Stomach (tissue), 9 donors: ENCODE results near the gene TDRD3. TPM values are rescaled to one million over a fixed set of nuclear protein-coding genes. Genes with fewer than 3 reads are reported as not detected.

Source experiments
- DNase-seq, 2 donors: peaks; one replicate each; pipeline versions ENCODE4 v3.0.0 to v3.0.0-alpha.2; 2013 to 2019
- H3K27ac ChIP-seq, 5 donors: fragments of 200-600 bp in 4 of 5; sonication (generic) in 4 of 5; one replicate each; pipeline ENCODE4 v1.5.1; 2013 to 2019; ENCODE audit warnings: mild to moderate bottlenecking in 1 of 5, moderate library complexity in 1 of 5
- H3K27me3 ChIP-seq, 3 donors: fragments of 200-600 bp; sonication (generic); one replicate each; pipeline ENCODE4 v1.5.1; 2017 to 2019; ENCODE audit warnings: mixed run types in 1 of 3
- H3K36me3 ChIP-seq, 4 donors: fragments of 200-600 bp; sonication (generic); 1 replicate in 3 of 4; 2 replicates in 1 of 4; pipeline ENCODE4 v1.5.1; 2016 to 2019
- H3K4me1 ChIP-seq, 4 donors: fragments of 200-600 bp; sonication (generic); one replicate each; pipeline ENCODE4 v1.5.1; 2016 to 2019
- H3K4me3 ChIP-seq, 4 donors: fragments of 200-600 bp; sonication (generic) in 3 of 4; one replicate each; pipeline ENCODE4 v1.5.1; 2016 to 2019; ENCODE audit warnings: mild to moderate bottlenecking in 1 of 4
- H3K9me3 ChIP-seq, 4 donors: fragments of 200-600 bp; sonication (generic); one replicate each; pipeline ENCODE4 v1.5.1; 2016 to 2019
- EP300 ChIP-seq: sonication (generic); formaldehyde crosslinking; IDR thresholded peaks from one replicate; pipeline ENCODE4 v1.6.1; 2017; ENCODE audit warnings: antibody characterized with exemption
- POLR2A ChIP-seq, 4 donors: fragments of 450-650 bp; IDR thresholded peaks; one replicate each; pipeline ENCODE4 v1.6.1; 2016; ENCODE audit warnings: antibody characterized with exemption in 4 of 4, control low read depth in 2 of 4, mild to moderate bottlenecking in 1 of 4, moderate library complexity in 1 of 4
- POLR2AphosphoS5 ChIP-seq, 3 donors: sonication (generic); formaldehyde crosslinking; IDR thresholded peaks; one replicate each; pipeline ENCODE4 v1.6.1; 2016; ENCODE audit warnings: antibody characterized with exemption in 3 of 3
- WGBS, 5 donors: extraction: QIAGEN DNeasy Blood & Tissue Kit in 3 of 5; methylation state at CpG; one replicate each; pipeline versions ENCODE4 v1.1.5 to v1.1.7; 2013 to 2018; 5-methylcytosine and 5-hydroxymethylcytosine counted together
- intact Hi-C: fragments of 100-400 bp; cut with DNase I; formaldehyde crosslinking; loops from one replicate; pipeline ENCODE4 v1.15.1; 2023; ENCODE audit warnings: low total_unique reads
- polyA plus RNA-seq, 3 donors: library from polyadenylated mRNA; stranded (reverse); fragments of 200-250 nt; gene quantifications; one replicate each; pipeline ENCODE4 v1.2.3, GENCODE V29; 2013
- total RNA-seq, 5 donors: library from RNA; depleted of rRNA; stranded (reverse); fragments of >200 nt; gene quantifications; one replicate each; pipeline versions ENCODE4 v1.1.0 to v1.2.3, GENCODE V29; 2014 to 2016
- TF ChIP-seq, protein P1 (sequence below), 7 experiments: fragments of 450-650 bp in 4 of 7; fragments of 200-600 bp in 3 of 7; sonication (generic) in 3 of 7; IDR thresholded peaks; one replicate each; pipeline ENCODE4 v1.5.1; 2016 to 2019; ENCODE audit warnings: antibody characterized with exemption in 7 of 7, control low read depth in 2 of 7, mild to moderate bottlenecking in 1 of 7
- donor health status: healthy with polysubstance abuse.
- donor health status: Bipolar disorder and iron deficiency.
- donor health status: healthy.

TDRD3 gene
- total and polyA plus RNA-seq, 8 donors = 9.7 to 67.1 (median 24.2) TPM

DNA sequence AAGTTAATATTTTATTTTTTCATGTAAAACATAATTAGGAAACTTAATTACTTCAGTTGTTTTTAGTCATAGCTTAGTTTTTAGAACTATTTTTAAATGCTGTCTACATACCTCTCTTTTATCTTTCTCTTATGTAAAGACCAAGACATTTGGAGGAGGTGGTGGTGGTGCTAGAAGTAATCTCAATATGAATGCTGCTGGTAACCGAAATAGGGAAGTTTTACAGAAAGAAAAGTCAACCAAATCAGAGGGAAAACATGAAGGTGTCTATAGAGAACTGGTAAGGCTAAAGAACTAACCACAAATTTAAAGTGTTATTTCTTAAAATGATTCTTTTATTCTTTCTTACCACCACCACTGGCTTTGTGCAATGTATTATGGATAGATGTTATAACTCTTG is 97.3 kb downstream of the TDRD3 start:
- H3K4me1 ChIP-seq = no peaks in the 10 kb centered on the region
- no peak overlapping the region for H3K27ac ChIP-seq
- no peaks in the 10 kb centered on the region for H3K27me3 ChIP-seq
- intact Hi-C loops = no loop called here
- H3K4me3 ChIP-seq = no peak overlapping the region
- no peak for TF ChIP-seq POLR2A (IDR thresholded peaks at IDR 0.05)
- peaks cover 20 to 78% (median 68%) of the 10 kb centered on the region in 4 donors for H3K36me3 ChIP-seq
- no peak for DNase-seq
- 85 to 93% (median 92%) methylated on average over 1 of the region's 1 CpG for WGBS, 5 donors
- peaks cover 0 to under 1% (median 0%) of the 10 kb centered on the region in 4 donors for H3K9me3 ChIP-seq

DNA sequence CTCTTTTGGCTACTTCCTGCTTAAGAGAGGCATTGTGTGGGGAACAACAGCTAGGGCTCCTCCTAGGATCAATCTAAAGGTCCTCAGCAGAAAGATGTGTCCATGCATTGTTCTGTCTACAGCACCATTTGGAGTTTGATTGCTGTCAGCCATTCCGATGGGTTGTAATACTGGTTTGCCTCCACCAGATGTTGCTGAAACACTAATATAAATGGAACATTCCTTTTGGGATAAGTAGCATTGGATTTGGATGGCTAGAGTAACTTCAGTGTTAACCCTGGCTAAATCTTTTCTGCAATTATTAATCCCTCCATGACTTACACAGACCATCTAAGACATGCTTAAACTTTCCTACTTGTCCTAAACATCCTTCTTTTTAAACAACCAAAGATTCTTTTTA is 104.2 kb downstream of the TDRD3 start:
- intact Hi-C loops = no loop called here
- no peak for TF ChIP-seq POLR2A (IDR thresholded peaks at IDR 0.05)
- TF ChIP-seq EP300 = no peak
- TF ChIP-seq, protein P1, sequence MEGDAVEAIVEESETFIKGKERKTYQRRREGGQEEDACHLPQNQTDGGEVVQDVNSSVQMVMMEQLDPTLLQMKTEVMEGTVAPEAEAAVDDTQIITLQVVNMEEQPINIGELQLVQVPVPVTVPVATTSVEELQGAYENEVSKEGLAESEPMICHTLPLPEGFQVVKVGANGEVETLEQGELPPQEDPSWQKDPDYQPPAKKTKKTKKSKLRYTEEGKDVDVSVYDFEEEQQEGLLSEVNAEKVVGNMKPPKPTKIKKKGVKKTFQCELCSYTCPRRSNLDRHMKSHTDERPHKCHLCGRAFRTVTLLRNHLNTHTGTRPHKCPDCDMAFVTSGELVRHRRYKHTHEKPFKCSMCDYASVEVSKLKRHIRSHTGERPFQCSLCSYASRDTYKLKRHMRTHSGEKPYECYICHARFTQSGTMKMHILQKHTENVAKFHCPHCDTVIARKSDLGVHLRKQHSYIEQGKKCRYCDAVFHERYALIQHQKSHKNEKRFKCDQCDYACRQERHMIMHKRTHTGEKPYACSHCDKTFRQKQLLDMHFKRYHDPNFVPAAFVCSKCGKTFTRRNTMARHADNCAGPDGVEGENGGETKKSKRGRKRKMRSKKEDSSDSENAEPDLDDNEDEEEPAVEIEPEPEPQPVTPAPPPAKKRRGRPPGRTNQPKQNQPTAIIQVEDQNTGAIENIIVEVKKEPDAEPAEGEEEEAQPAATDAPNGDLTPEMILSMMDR (IDR thresholded peaks at IDR 0.05) = no peak
- TF ChIP-seq POLR2AphosphoS5 (IDR thresholded peaks at IDR 0.05) = no peak
- no peak for DNase-seq
- Histone ChIP-seq H3K4me3 (no peak overlapping the region), H3K4me1 (no peaks in the 10 kb centered on the region), H3K9me3 (peaks cover 0 to 48% (median 14%) of the 10 kb centered on the region in 4 donors), H3K27me3 (no peaks in the 10 kb centered on the region), H3K27ac (no peak overlapping the region), H3K36me3 (peaks cover 28 to 85% (median 73%) of the 10 kb centered on the region in 4 donors)
- WGBS, 5 donors = 94 to 100% (median 95%) methylated on average over 1 of the region's 1 CpG

DNA sequence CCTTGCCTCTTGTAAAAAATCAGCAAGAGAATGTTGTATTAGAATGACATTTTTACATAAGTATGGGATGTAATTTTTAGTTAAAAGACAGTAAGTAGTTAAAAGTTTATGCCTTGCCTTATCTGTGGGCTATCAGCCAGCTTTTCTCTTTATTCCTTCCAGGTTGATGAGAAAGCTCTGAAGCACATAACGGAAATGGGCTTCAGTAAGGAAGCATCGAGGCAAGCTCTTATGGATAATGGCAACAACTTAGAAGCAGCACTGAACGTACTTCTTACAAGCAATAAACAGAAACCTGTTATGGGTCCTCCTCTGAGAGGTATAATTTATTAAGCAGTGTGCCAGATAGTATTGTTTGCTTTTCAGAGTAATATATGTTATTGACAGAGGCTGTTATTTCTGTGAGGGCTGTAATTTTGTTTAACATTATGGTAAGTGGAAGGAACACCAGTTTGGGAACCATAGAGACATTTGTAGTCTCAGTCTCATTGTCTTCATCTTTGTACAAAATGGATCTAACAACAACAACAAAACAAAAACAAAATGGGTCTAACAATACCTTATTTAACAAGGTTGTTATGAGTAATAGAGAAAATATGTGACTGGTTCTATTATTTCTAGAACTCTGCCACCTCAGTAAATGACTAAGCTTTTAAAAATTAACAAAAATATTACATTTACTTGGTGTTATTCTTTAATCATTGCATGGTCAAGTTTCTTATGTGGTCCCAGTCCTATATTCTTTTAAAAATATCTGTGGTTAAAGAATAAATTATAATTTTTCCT is 112.8 kb downstream of the TDRD3 start:
- TF ChIP-seq POLR2A (IDR thresholded peaks at IDR 0.05) (no peak), EP300 (no peak), POLR2AphosphoS5 (IDR thresholded peaks at IDR 0.05) (no peak)
- TF ChIP-seq, protein P1 (IDR thresholded peaks at IDR 0.05) = no peak
- no peaks in the 10 kb centered on the region for H3K4me1 ChIP-seq
- H3K36me3 ChIP-seq = peaks cover 5 to 58% (median 52%) of the 10 kb centered on the region in 4 donors
- no peaks in the 10 kb centered on the region for H3K27me3 ChIP-seq
- no peak overlapping the region for H3K4me3 ChIP-seq
- peaks cover 0 to 16% (median 5%) of the 10 kb centered on the region in 4 donors for H3K9me3 ChIP-seq
- WGBS, 5 donors = 68 to 75% (median 72%) methylated on average over 3 of the region's 3 CpGs
- intact Hi-C loops = no loop called here
- DNase-seq = peak in 1 of 2 donors; percentile 1
- H3K27ac ChIP-seq = no peak overlapping the region

DNA sequence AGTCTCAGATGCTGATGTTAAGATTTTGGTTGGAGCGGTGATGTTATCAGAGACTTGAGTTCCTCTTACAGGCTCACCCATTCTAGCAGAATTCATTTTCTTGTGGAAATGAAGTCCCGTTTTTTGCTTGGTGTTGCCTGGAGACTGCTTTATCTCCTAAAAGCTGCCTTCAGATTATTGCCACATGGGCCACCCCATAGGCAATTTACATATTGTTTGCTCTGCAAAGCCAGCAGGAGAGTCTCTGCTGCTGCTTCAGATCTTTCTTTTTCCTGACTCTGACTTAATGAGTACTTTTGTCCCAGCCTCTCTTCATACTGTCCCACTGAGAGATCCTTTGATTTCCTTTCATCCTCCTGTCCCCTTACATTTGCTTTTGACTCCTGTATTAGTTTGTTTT is 114.6 kb downstream of the TDRD3 start:
- no peak overlapping the region for H3K27ac ChIP-seq
- TF ChIP-seq, protein P1 (IDR thresholded peaks at IDR 0.05) = no peak
- TF ChIP-seq POLR2A (IDR thresholded peaks at IDR 0.05) (no peak), POLR2AphosphoS5 (IDR thresholded peaks at IDR 0.05) (no peak), EP300 (no peak)
- H3K4me3 ChIP-seq = no peak overlapping the region
- peaks cover 3 to 55% (median 49%) of the 10 kb centered on the region in 4 donors for H3K36me3 ChIP-seq
- no peaks in the 10 kb centered on the region for H3K4me1 ChIP-seq
- intact Hi-C loops = no loop called here
- H3K27me3 ChIP-seq = no peaks in the 10 kb centered on the region
- 85 to 98% (median 87%) methylated on average over 2 of the region's 2 CpGs for WGBS, 5 donors
- DNase-seq = no peak
- peaks cover 0 to 16% (median 5%) of the 10 kb centered on the region in 4 donors for H3K9me3 ChIP-seq

DNA sequence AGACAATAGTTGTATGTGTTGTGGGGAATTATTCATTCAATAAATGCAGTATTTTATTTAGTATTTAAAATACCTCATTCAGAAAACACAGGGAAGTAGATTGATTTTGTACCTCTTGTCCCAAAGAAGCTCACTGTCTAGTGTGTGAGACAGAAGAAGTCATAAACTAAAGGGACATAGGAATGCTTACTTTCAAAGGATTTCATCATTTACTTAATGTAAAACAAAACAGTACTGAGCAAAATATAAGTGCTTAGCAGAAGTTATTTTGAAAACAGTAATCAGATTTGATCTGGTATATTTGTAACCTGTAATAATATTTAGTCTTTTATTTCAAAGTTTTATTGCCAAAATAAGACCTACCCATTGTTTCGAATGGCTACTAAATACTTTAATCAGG is 117.9 kb downstream of the TDRD3 start:
- H3K27ac ChIP-seq = no peak overlapping the region
- TF ChIP-seq POLR2AphosphoS5 (IDR thresholded peaks at IDR 0.05) = no peak
- H3K36me3 ChIP-seq = peaks cover 3 to 67% (median 63%) of the 10 kb centered on the region in 4 donors
- DNase-seq = no peak
- no peaks in the 10 kb centered on the region for H3K4me1 ChIP-seq
- H3K9me3 ChIP-seq = peaks cover 0 to 16% (median 5%) of the 10 kb centered on the region in 4 donors
- intact Hi-C loops = no loop called here
- no peak overlapping the region for H3K4me3 ChIP-seq
- H3K27me3 ChIP-seq = no peaks in the 10 kb centered on the region
- WGBS, 5 donors = 74 to 94% (median 91%) methylated on average over 1 of the region's 1 CpG
